A673 (cell line): Measurements from ENCODE around the gene ARHGAP26. TPM values are rescaled to one million over a fixed set of nuclear protein-coding genes. Genes with fewer than 3 reads are reported as not detected.
"Not testable (repeated sequence)": the region's sequence is repeated elsewhere in the genome, so short reads cannot be mapped to it uniquely, and the experiment has no call there.

Experiments
- BruUV-seq: library from RNA; stranded (reverse); fragments of 400-500 nt; replicated peaks from 2 replicates; lab custom pipeline; 2021; lab: Mats Ljungman, UMichigan
- CTCF ChIA-PET: fragments of 300-600 bp; sonication (Branson Sonifier 250); formaldehyde crosslinking; loops from one replicate; lab custom pipeline; 2022; ENCODE audit warnings: antibody characterized with exemption; lab: Charles Lee
- POLR2A ChIA-PET: fragments of 300-600 bp; sonication (Branson Sonifier 250); formaldehyde crosslinking; loops from one replicate; lab custom pipeline; 2022; ENCODE audit warnings: antibody characterized with exemption; ENCODE audit not compliant: low non-redundant PET; lab: Charles Lee
- DNase-seq: peaks from one replicate; pipeline ENCODE4 v3.0.0-alpha.2; 2015; ENCODE audit warnings: low spot score
- H3K27ac ChIP-seq: fragments of 200-600 bp; sonication (generic); 2 replicates; pipeline ENCODE4 v1.5.1; 2016; ENCODE audit warnings: mixed run types, low read depth, mild to moderate bottlenecking, mixed read lengths, antibody characterized with exemption, low read length; ENCODE audit not compliant: poor library complexity, severe bottlenecking
- H3K27me3 ChIP-seq: fragments of 200-600 bp; sonication (generic); replicated peaks from 2 replicates; pipeline ENCODE4 v1.6.1; 2017; ENCODE audit warnings: mixed run types, low read depth, mild to moderate bottlenecking, mixed read lengths, antibody characterized with exemption, low read length; ENCODE audit not compliant: insufficient read depth, poor library complexity
- H3K36me3 ChIP-seq: fragments of 200-600 bp; sonication (generic); 2 replicates; pipeline ENCODE4 v1.6.1; 2016; ENCODE audit warnings: mixed run types, mild to moderate bottlenecking, mixed read lengths, antibody characterized with exemption, low read length; ENCODE audit not compliant: insufficient read depth, poor library complexity, severe bottlenecking
- H3K4me1 ChIP-seq: fragments of 200-600 bp; sonication (generic); 2 replicates; pipeline ENCODE4 v1.6.1; 2017; ENCODE audit warnings: mixed run types, mild to moderate bottlenecking, mixed read lengths, antibody characterized with exemption, low read length; ENCODE audit not compliant: insufficient read depth, poor library complexity, severe bottlenecking
- H3K4me3 ChIP-seq: fragments of 200-600 bp; sonication (generic); 2 replicates; pipeline ENCODE4 v1.5.1; 2016; ENCODE audit warnings: low read depth, mixed run types, mild to moderate bottlenecking, mixed read lengths, low read length; ENCODE audit not compliant: poor library complexity, severe bottlenecking
- H3K9me3 ChIP-seq: fragments of 200-600 bp; sonication (generic); 2 replicates; pipeline ENCODE4 v1.6.1; 2016; ENCODE audit warnings: mixed run types, low read depth, mild to moderate bottlenecking, mixed read lengths, antibody characterized with exemption, low read length; ENCODE audit not compliant: poor library complexity, severe bottlenecking
- CTCF ChIP-seq: fragments of 300-800, 200-600 bp; sonication (generic); conservative IDR thresholded peaks from 2 replicates; pipeline ENCODE4 v1.5.1; 2017; ENCODE audit warnings: low read depth, mild to moderate bottlenecking, antibody characterized with exemption, low read length, moderate library complexity, mixed read lengths
- EZH2 ChIP-seq: fragments of 200-600 bp; sonication (generic); IDR thresholded peaks from 2 replicates; pipeline ENCODE4 v1.6.1; 2017; ENCODE audit warnings: borderline replicate concordance, low read depth, mild to moderate bottlenecking, mixed read lengths, antibody characterized with exemption, low read length; ENCODE audit not compliant: poor library complexity, severe bottlenecking
- intact Hi-C: fragments of 100-400 bp; cut with micrococcal nuclease; formaldehyde crosslinking; loops from one replicate; pipeline ENCODE4 v1.10.0; 2022; ENCODE audit not compliant: unreplicated experiment
- total RNA-seq: library from RNA; stranded (reverse); gene quantifications from 2 replicates; pipeline ENCODE4 v1.2.3, GENCODE V29; 2021

Gene ARHGAP26
- total RNA-seq, 1 experiment from 2014 or later = 25.5 TPM

DNA sequence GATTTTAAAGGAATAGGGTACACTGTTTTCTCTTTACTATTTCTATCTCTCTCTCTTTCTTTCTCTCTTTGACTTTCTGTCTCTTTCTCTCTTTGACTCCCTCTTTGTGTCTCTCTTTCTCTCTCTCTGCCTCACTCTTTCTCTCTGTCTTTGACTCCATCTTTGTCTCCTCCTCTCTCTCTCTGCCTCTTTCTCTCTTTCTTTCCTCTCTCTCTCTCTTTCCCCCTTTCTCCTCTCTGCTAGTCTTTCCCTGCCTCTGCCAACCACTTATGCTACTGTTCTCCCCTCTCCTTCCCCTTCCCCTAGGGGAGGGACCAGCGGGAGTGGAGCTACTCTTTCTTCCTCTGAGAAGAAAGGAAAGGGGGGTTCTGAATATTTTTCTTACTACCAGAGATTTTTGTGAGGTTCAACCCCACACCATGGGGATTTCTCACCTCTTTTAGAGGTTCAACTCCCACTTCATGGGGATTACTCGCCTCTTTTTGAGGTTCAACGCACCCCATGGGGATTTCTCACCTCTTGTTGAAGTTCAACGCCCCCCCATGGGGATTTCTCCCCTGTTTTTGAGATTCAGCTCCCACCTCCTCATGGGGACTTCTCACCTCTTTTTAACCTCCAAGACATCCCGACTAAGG is 323.4 kb downstream of the ARHGAP26 start:
- no peak for DNase-seq
- H3K9me3 ChIP-seq = no peaks in the 10 kb centered on the region
- no peaks in the 10 kb centered on the region for H3K4me1 ChIP-seq
- H3K36me3 ChIP-seq = no peaks in the 10 kb centered on the region
- no peak for TF ChIP-seq CTCF
- TF ChIP-seq EZH2 = no peak
- ChIA-PET CTCF (no interaction called here), POLR2A (no interaction called here)
- intact Hi-C loops = no loop called here
- BruUV-seq = no TSS peak
- no peaks in the 10 kb centered on the region for H3K27me3 ChIP-seq
- no peak overlapping the region for H3K4me3 ChIP-seq
- no peak overlapping the region for H3K27ac ChIP-seq

- intact Hi-C loops = no loop called here
- Histone ChIP-seq H3K36me3 (no peaks in the 10 kb centered on the region), H3K9me3 (no peaks in the 10 kb centered on the region), H3K4me1 (no peaks in the 10 kb centered on the region), H3K4me3 (no peak overlapping the region), H3K27me3 (no peaks in the 10 kb centered on the region), H3K27ac (no peak overlapping the region)
- no TSS peak for BruUV-seq
- ChIA-PET CTCF (no interaction called here), POLR2A (no interaction called here)
- no peak for DNase-seq
- no peak for TF ChIP-seq CTCF
- no peak for TF ChIP-seq EZH2
Observed at GRCh38 chr5:143094087-143094521, 323.9 kb downstream of the ARHGAP26 start.

DNA sequence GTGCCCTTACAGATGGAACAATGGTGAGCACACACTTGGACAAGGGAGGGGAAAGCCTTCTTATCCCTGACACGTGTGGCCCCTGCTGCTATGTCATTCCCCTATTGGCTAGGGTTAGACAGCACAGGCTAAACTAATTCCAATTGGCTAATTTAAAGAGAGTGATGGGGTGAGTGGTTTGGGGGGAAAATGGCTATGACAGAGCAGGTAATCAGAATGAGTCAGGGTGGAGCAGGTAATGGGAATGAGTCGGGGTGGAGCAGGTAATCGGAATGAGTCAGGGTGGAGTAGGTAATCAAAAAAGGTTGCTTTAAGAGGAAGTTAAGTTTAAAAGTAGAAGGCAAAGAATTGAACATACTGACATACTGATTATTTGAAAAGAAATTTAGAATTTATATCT is 324.4 kb downstream of the ARHGAP26 start:
- H3K27ac ChIP-seq, BruUV-seq, POLR2A ChIA-PET, DNase-seq, H3K4me3 ChIP-seq, intact Hi-C loops, H3K9me3 ChIP-seq, H3K36me3 ChIP-seq, H3K4me1 ChIP-seq, CTCF ChIA-PET, H3K27me3 ChIP-seq: not testable (repeated sequence)

GRCh38 chr5:143101121-143101520 is 330.9 kb downstream of the ARHGAP26 start:
- CTCF ChIA-PET = no interaction called here
- Histone ChIP-seq H3K27me3 (no peaks in the 10 kb centered on the region), H3K27ac (no peak overlapping the region), H3K4me1 (no peaks in the 10 kb centered on the region), H3K4me3 (no peak overlapping the region), H3K9me3 (no peaks in the 10 kb centered on the region), H3K36me3 (no peaks in the 10 kb centered on the region)
- no TSS peak for BruUV-seq
- intact Hi-C loops = no loop called here
- DNase-seq = no peak
- TF ChIP-seq CTCF (no peak), EZH2 (no peak)
- POLR2A ChIA-PET = no interaction called here
